NCI-H2196 treated with DMSO at 0.1 percent for 48 hours (cell line): Measurements from ENCODE around the gene P3H1.
"Not testable (repeated sequence)": the region's sequence is repeated elsewhere in the genome, so short reads cannot be mapped to it uniquely, and the experiment has no call there.

ENCODE experiments used
- DNase-seq: peaks from one replicate; lab custom pipeline; 2025; ENCODE audit not compliant: unreplicated experiment; lab: John Stamatoyannopoulos, UW

Gene P3H1

GRCh38 chr1:42766741-42767509, at the start of gene P3H1, which contains the start of gene C1orf50:
Gene P3H1, minus strand, starts transcription at chr1:42767028. Its CDS starts 57 bp downstream, at chr1:42766971.
Gene C1orf50, plus strand, starts transcription at chr1:42767249. Its CDS starts 63 bp downstream, at chr1:42767312.
- DNase-seq: peak; percentile 96

GRCh38 chr1:42815941-42816584, 49.2 kb upstream of the P3H1 start:
- no peak for DNase-seq

GRCh38 chr1:42814815-42815214, 48.0 kb upstream of the P3H1 start:
- DNase-seq: not testable (repeated sequence)

GRCh38 chr1:42807056-42807668, 40.3 kb upstream of the P3H1 start:
- no peak for DNase-seq

- no peak for DNase-seq
These were observed 39.8 kb upstream of the P3H1 start for GRCh38 chr1:42806593-42806992.

- no peak for DNase-seq
These were observed 39.3 kb upstream of the P3H1 start for GRCh38 chr1:42806171-42806570.

GRCh38 chr1:42801832-42802473, 35.1 kb upstream of the P3H1 start:
- DNase-seq: no peak

GRCh38 chr1:42797979-42798378, 31.2 kb upstream of the P3H1 start:
- no peak for DNase-seq

GRCh38 chr1:42797414-42797813, 30.6 kb upstream of the P3H1 start:
- DNase-seq: no peak

- DNase-seq: no peak
These were observed 27.0 kb upstream of the P3H1 start for GRCh38 chr1:42793824-42794223.

- no peak for DNase-seq
These were observed 21.2 kb upstream of the P3H1 start for GRCh38 chr1:42788021-42788420.

GRCh38 chr1:42786097-42786496, 19.3 kb upstream of the P3H1 start:
- no peak for DNase-seq

GRCh38 chr1:42784946-42785693, 18.3 kb upstream of the P3H1 start, which contains the start of gene TMEM269:
Gene TMEM269, plus strand, starts transcription at chr1:42784991. Its CDS starts 4,903 bp downstream, at chr1:42789894.
- no peak for DNase-seq

GRCh38 chr1:42784547-42784945, 17.7 kb upstream of the P3H1 start:
- DNase-seq: no peak

GRCh38 chr1:42783092-42783491, 16.3 kb upstream of the P3H1 start:
- no peak for DNase-seq

- DNase-seq: no peak
These were observed 13.3 kb upstream of the P3H1 start for GRCh38 chr1:42780176-42780575.

- no peak for DNase-seq
These were observed 12.9 kb upstream of the P3H1 start for GRCh38 chr1:42779725-42780124.

- no peak for DNase-seq
These were observed 11.0 kb upstream of the P3H1 start for GRCh38 chr1:42777852-42778251.

- no peak for DNase-seq
These were observed 9.7 kb upstream of the P3H1 start for GRCh38 chr1:42776502-42776901.

- DNase-seq: no peak
These were observed 8.2 kb upstream of the P3H1 start for GRCh38 chr1:42774928-42775526.
